ENCODE data around the gene ZDHHC5. TPM values are rescaled to one million over a fixed set of nuclear protein-coding genes. Genes with fewer than 3 reads are reported as not detected.

Gene ZDHHC5
- total and polyA plus RNA-seq, 2 of the 13 experiments (the other 11 are each of a cell fraction or from before 2014, with no cell fraction given) = 26.6 to 34.0 TPM

DNA sequence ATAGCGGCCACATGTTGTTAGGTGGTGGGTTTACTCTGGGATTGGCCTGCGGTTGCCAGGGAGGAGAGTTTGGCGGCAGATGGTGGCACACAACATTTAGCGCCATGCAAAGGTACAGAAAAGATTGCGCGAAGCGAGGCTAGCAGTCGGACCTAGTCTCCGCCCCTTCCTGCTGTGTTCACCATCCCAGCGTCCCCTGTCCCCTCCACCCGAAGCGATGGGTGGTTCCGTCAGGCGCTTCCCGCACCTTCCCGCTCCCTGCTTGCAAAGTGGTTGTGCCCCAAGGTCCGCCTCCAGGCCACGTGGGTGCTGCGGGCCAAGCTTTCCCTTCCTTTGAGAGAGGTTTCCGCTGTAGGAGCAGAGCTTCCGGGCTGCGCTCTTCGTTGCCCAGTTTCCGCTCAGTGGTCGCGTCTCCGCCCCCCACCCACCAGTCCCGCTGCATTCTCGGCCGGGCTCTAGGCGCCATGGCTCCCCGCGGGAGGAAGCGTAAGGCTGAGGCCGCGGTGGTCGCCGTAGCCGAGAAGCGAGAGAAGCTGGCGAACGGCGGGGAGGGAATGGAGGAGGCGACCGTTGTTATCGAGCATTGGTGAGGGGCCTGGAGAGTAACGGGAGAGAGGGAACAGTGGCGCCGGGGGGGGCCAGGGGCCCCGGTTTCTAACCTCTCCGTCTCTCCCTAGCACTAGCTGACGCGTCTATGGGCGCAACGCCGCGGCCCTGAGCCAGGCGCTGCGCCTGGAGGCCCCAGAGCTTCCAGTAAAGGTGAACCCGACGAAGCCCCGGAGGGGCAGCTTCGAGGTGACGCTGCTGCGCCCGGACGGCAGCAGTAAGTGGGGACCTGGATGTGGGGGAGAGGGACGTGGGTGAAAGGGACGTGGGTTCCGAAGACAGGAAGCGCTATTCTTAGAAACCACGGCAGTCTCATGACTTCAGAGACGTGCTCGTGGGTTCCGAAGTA lies 73.5 kb downstream of the ZDHHC5 start, which contains the start of gene SELENOH (continued):
- no peak for TF ChIP-seq PRDM4 (CRISPR knock-in tag; IDR thresholded peaks at IDR 0.05; ENCODE audit: borderline replicate concordance)
- TF ChIP-seq CREB1 (IDR thresholded peaks at IDR 0.05) = no peak
- TF ChIP-seq CREB1 (CRISPR knock-in tag; IDR thresholded peaks at IDR 0.05) = no peak; the same call in 1 of the 2 replicates
- TF ChIP-seq GABPB1 (CRISPR knock-in tag; IDR thresholded peaks at IDR 0.05) = peak; percentile 96
- no peak for TF ChIP-seq FOXJ3 (CRISPR knock-in tag; IDR thresholded peaks at IDR 0.05; ENCODE audit: borderline replicate concordance)
- no peak for TF ChIP-seq CHD4 (IDR thresholded peaks at IDR 0.05; ENCODE audit: borderline replicate concordance, low read length)
- TF ChIP-seq, protein P1, sequence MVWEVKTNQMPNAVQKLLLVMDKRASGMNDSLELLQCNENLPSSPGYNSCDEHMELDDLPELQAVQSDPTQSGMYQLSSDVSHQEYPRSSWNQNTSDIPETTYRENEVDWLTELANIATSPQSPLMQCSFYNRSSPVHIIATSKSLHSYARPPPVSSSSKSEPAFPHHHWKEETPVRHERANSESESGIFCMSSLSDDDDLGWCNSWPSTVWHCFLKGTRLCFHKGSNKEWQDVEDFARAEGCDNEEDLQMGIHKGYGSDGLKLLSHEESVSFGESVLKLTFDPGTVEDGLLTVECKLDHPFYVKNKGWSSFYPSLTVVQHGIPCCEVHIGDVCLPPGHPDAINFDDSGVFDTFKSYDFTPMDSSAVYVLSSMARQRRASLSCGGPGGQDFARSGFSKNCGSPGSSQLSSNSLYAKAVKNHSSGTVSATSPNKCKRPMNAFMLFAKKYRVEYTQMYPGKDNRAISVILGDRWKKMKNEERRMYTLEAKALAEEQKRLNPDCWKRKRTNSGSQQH (CRISPR knock-in tag; IDR thresholded peaks at IDR 0.05; ENCODE audit: low read depth) = no peak
- TF ChIP-seq NPAS2 (CRISPR knock-in tag; IDR thresholded peaks at IDR 0.05; ENCODE audit: borderline replicate concordance) = no peak
- no peak for TF ChIP-seq GZF1 (CRISPR knock-in tag; IDR thresholded peaks at IDR 0.05)
- TF ChIP-seq EP300 (IDR thresholded peaks at IDR 0.05; ENCODE audit: low read depth in 2 of 2, low read length in 2 of 2) = no peak
- no peak for TF ChIP-seq EP300 (CRISPR knock-in tag; IDR thresholded peaks at IDR 0.05; ENCODE audit: borderline replicate concordance)
- no peak for TF ChIP-seq ZNF180 (CRISPR knock-in tag; IDR thresholded peaks at IDR 0.05; ENCODE audit: borderline replicate concordance, low read depth)
- no peak for TF ChIP-seq ZBTB43 (CRISPR knock-in tag; conservative IDR thresholded peaks at IDR 0.05)
- TF ChIP-seq CC2D1A (CRISPR knock-in tag; IDR thresholded peaks at IDR 0.05) = no peak
- peak; percentile 83; the same call in 1 of the 2 replicates for TF ChIP-seq ZIK1 (CRISPR knock-in tag; IDR thresholded peaks at IDR 0.05; ENCODE audit: borderline replicate concordance, low read depth)
- peak; percentile 44; the same call in 1 of the 2 replicates for TF ChIP-seq NRL (CRISPR knock-in tag; IDR thresholded peaks at IDR 0.05; ENCODE audit: borderline replicate concordance)
- TF ChIP-seq, protein P2, sequence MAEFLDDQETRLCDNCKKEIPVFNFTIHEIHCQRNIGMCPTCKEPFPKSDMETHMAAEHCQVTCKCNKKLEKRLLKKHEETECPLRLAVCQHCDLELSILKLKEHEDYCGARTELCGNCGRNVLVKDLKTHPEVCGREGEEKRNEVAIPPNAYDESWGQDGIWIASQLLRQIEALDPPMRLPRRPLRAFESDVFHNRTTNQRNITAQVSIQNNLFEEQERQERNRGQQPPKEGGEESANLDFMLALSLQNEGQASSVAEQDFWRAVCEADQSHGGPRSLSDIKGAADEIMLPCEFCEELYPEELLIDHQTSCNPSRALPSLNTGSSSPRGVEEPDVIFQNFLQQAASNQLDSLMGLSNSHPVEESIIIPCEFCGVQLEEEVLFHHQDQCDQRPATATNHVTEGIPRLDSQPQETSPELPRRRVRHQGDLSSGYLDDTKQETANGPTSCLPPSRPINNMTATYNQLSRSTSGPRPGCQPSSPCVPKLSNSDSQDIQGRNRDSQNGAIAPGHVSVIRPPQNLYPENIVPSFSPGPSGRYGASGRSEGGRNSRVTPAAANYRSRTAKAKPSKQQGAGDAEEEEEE (CRISPR knock-in tag; IDR thresholded peaks at IDR 0.05; ENCODE audit: borderline replicate concordance) = no peak
- no peak for TF ChIP-seq IKZF1 (IDR thresholded peaks at IDR 0.05)
- no peak for TF ChIP-seq ZNF17 (CRISPR knock-in tag; IDR thresholded peaks at IDR 0.05)
- no peak for TF ChIP-seq ZNF292 (CRISPR knock-in tag; IDR thresholded peaks at IDR 0.05; ENCODE audit: borderline replicate concordance, low read depth)
- peak; percentile 82; the same call in 1 of the 2 replicates for TF ChIP-seq LBX2 (CRISPR knock-in tag; IDR thresholded peaks at IDR 0.05; ENCODE audit: borderline replicate concordance)
